Measurements from ENCODE around the gene CRELD2.
A peak's percentile ranks its signal among the peaks of the same experiment; 100 is the strongest.

Gene CRELD2

GRCh38 chr22:49959782-49960158 lies 41.3 kb downstream of the CRELD2 start:
- DNase-seq = no peak

- DNase-seq = peak; percentile 92
These were observed 41.9 kb downstream of the CRELD2 start, which contains the start of gene PIM3 for GRCh38 chr22:49960159-49961004. TSS of gene PIM3 (plus strand) at chr22:49960772. CDS start at chr22:49960948, 176 bp downstream.

- no peak for DNase-seq
These were observed 42.7 kb downstream of the CRELD2 start for GRCh38 chr22:49961005-49961600.

GRCh38 chr22:49961601-49962011 lies 43.2 kb downstream of the CRELD2 start:
- DNase-seq = no peak

- DNase-seq = peak; percentile 43
These were observed 43.7 kb downstream of the CRELD2 start for GRCh38 chr22:49962012-49962750.

- no peak for DNase-seq
These were observed 44.6 kb downstream of the CRELD2 start for GRCh38 chr22:49962751-49963646.

- DNase-seq = no peak
These were observed 45.2 kb downstream of the CRELD2 start for GRCh38 chr22:49963647-49964026.

GRCh38 chr22:49964136-49965090 lies 46.0 kb downstream of the CRELD2 start:
- DNase-seq = no peak

- no peak for DNase-seq
These were observed 46.9 kb downstream of the CRELD2 start for GRCh38 chr22:49965091-49966040.

- DNase-seq = no peak
These were observed 47.8 kb downstream of the CRELD2 start for GRCh38 chr22:49966041-49966773.

GRCh38 chr22:49966774-49967705 lies 48.6 kb downstream of the CRELD2 start:
- DNase-seq = no peak

- no peak for DNase-seq
These were observed 49.3 kb downstream of the CRELD2 start for GRCh38 chr22:49967706-49968208.

- DNase-seq = no peak
These were observed 49.9 kb downstream of the CRELD2 start for GRCh38 chr22:49968313-49968830.

GRCh38 chr22:49968831-49969661 lies 50.6 kb downstream of the CRELD2 start:
- no peak for DNase-seq

GRCh38 chr22:49969751-49970527 lies 51.5 kb downstream of the CRELD2 start:
- DNase-seq = no peak
